HUES6 (cell line): ENCODE results near the gene UTP20.

Experiments
- H3K27ac ChIP-seq: 2 replicates; pipeline ENCODE4 v1.7.0; 2013; ENCODE audit warnings: low read depth, mild to moderate bottlenecking, low read length, inconsistent platforms
- H3K27me3 ChIP-seq: 2 replicates; pipeline ENCODE4 v1.6.1; 2013; ENCODE audit warnings: low read length; ENCODE audit not compliant: control insufficient read depth, insufficient read depth
- H3K36me3 ChIP-seq: 2 replicates; pipeline ENCODE4 v1.6.1; 2013; ENCODE audit warnings: low read length; ENCODE audit not compliant: control insufficient read depth, insufficient read depth
- H3K4me1 ChIP-seq: 2 replicates; pipeline ENCODE4 v1.6.1; 2013; ENCODE audit warnings: low read length; ENCODE audit not compliant: control insufficient read depth, insufficient read depth
- H3K4me3 ChIP-seq: 2 replicates; pipeline ENCODE4 v1.5.1; 2013; ENCODE audit warnings: low read depth, low read length
- H3K9ac ChIP-seq: one replicate; pipeline ENCODE4 v1.6.1; 2013; ENCODE audit warnings: mild to moderate bottlenecking, low read length
- H3K9me3 ChIP-seq: 2 replicates; pipeline ENCODE4 v1.6.1; 2013; ENCODE audit warnings: low read depth, low read length; ENCODE audit not compliant: control insufficient read depth, insufficient read depth

Gene UTP20

GRCh38 chr12:101430456-101430855, 150.6 kb downstream of the UTP20 start:
- Histone ChIP-seq H3K36me3 (no peaks in the 10 kb centered on the region), H3K4me3 (no peak overlapping the region), H3K4me1 (no peaks in the 10 kb centered on the region), H3K27ac (no peak overlapping the region), H3K9ac (no peak overlapping the region), H3K27me3 (no peaks in the 10 kb centered on the region), H3K9me3 (no peaks in the 10 kb centered on the region)

- H3K9me3 ChIP-seq = no peaks in the 10 kb centered on the region
- no peak overlapping the region for H3K9ac ChIP-seq
- H3K4me1 ChIP-seq = no peaks in the 10 kb centered on the region
- H3K27ac ChIP-seq = no peak overlapping the region
- H3K36me3 ChIP-seq = no peaks in the 10 kb centered on the region
- no peak overlapping the region for H3K4me3 ChIP-seq
- H3K27me3 ChIP-seq = no peaks in the 10 kb centered on the region
Observed at GRCh38 chr12:101436136-101436535, 156.2 kb downstream of the UTP20 start.
